ENCODE measurements around the gene TTLL9. TPM values are rescaled to one million over a fixed set of nuclear protein-coding genes. Genes with fewer than 3 reads are reported as not detected.

Gene TTLL9
- total RNA-seq, 1 experiment from 2014 or later = not detected

DNA sequence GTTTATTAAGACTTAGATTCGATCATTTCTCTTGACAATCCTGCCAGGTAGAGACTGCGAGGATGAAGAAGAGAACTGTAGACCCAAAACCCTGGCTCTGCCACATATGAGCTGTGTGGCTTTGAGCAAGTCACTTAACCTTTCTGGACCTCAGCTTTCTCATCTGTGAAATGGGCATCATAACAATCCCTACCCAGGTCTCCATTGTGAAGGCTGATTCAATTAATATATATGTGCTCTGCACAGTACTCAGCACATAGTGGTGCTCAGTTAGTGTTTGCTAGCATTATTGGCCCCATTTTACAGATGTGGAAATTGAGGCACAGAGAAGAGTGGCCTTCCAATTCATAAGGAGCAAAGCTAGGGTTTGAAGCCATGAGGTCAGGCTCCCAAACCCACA, 105.4 kb downstream of the TTLL9 start:
- no peak for DNase-seq (ENCODE audit: low read depth)

DNA sequence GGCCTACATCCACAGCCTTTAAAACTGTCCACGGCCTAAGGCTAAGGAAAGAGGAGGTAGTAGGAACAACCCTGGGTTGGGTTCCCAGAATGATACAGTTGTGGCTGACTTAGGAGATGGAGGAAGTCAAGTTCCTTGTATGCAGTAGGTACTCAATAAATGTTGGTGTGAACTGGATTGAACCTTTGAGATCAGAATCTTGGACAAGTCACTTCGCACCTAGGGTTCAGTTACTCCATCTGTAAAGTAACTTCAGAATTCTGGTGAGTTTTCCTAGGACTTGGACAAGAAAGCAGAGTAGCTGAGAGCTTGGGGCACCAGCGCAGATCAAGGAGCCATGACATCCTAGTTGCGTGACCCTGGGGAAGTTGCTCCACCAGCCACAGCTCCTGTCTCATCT, 106.6 kb downstream of the TTLL9 start:
- DNase-seq (ENCODE audit: low read depth) = no peak

DNA sequence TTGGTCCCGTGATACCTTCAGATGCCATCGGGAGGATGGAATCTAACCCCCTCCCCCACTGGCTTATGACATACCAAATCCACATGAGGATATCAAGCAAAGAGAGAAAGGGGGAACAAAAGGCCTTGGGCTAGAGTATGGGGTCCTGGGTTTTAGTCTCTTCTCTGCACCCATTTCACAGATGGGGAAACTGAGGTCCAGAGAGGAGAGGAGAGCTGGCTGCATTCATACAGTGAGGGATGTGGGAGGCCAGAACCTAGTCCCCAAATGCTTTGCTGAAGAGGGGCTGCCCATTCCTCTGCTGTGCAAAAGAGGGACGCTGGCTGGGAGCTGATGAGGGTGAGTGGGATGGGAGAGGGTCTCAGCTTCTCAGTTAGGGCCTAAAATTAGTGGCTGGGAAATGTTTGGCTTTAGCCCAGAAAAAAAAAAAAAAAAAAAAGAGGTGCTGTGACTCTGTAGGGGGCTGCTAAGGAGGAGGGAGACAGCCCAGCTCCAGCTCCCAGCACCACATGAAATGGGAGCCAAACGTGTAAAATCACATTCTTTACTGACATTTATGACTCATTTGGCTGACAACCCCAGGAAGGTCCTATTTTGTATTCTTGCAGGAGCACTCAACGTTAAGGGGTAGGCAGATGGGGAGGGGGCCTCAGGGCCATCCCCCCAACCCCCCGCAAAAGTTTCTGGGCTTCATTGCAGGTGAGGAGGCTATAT, 109.4 kb downstream of the TTLL9 start:
- DNase-seq (ENCODE audit: low read depth) = no peak

DNA sequence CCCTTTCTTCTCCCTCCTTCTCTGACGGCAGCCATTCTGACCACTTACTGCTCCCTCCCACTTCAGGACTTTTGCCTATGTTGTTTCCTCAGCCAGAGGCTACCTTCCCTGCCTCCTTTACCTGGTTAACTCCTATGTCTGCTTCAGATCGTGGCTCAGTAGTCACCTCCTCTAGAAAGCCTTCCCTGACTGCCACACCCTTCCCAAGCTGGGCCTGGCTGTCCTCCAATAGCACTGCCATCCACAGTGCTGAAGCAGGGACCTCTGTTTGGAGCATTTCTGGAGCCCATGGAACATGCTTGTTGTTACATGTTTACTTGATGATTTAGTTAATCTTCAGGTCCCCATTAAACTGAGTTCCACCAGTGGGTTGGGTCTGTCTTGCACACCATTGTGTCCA, 111.3 kb downstream of the TTLL9 start:
- no peak for DNase-seq (ENCODE audit: low read depth)

DNA sequence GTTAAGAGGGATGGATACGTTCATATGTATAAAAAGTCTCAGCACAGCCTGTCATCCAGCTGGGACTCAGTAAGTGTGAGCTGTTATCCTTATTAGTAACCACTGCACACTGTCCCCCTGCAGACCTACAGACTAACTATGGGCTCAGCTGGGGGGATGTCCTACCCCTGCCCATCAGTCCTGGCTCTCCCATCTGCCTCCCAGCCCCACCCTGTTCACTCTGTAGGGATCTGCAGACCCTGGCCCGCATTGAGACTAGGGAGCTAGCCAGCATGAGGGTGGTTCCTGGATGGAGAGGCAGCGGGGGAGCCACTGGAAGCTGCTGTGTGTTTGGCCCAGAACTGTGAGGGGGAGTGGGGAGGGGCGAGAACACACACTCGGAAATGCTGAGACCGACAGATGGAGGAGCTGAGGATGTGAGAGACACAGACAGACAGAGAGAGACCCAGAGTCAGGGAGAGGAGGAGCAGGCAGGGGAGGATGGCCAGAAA, 114.6 kb downstream of the TTLL9 start:
- no peak for DNase-seq (ENCODE audit: low read depth)

DNA sequence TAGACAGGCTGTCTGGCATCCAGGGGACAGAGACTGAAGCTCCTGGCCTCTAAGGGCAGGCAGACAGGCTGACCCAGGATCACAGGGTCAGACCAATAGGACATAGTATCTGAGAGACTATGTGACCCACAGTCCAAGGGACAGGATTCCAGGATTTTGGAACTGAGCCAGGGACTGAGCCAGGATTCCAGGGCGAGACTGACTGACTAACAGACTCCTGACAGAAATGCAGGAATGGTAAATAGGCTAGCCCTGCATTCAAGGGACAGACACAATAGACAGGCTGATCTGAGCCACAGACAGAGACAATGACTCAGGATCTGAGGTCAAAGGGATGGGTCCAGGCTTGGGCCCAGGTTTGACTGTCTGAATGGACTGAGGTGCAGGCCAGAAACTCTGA, 117.3 kb downstream of the TTLL9 start:
- peak; percentile 5 for DNase-seq (ENCODE audit: low read depth)

DNA sequence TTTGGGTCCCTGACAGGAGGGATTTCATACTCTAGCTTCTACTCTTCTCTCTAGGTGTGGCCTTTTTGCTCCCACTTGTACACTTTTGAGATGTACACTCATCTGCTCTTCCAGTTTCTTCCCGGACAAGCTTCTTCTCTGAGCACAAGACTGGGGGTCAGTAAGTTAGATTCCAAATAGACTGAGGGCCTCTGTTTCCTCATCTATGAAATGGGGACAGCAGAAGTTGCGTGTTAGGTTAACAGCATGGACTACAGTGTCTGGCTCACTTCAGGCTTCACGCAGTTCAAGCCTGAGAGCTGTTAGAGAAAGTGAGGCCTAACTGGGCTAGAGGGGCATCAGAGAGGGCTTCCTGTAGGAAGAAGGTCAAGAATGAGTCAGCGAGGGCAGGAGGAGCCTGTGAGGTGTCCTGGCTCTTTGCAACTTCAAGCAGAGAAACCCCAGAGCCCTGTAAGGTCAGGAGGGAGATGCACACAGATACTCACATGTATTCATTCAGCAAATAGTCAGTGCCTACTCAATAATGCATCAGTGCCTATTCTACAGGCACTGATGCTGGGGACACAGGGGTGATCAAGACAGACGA, 118.1 kb downstream of the TTLL9 start:
- no peak for DNase-seq (ENCODE audit: low read depth)

DNA sequence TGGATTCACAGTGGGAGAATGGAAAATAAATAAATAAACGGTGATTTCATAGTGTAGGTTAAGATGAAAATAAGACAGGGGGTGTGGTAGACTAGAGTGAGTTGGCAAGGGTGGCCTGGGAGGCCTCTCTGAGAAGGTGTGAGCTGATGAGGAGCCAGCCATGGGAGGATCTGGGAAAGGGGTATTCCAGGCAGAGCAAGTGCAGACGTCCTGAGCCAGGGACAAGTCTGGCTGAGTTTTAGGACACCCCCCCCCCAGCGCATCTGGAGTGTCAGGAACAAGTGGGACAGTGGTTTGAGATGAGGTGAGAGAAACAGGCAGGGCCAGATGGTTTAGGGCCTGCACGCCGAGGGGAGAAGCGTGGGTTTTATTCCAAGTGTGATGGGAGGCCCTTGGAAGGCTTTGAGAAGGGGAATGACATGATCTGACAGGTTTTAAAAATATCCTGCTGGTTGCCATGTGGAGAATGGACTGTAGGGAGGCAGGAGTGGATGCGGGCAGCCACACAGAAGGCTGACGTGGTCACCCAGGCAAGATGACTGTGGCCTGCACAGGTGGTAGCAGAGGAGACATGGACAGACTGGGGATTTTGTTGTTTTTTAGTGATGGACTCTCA, 118.7 kb downstream of the TTLL9 start:
- no peak for DNase-seq (ENCODE audit: low read depth)

DNA sequence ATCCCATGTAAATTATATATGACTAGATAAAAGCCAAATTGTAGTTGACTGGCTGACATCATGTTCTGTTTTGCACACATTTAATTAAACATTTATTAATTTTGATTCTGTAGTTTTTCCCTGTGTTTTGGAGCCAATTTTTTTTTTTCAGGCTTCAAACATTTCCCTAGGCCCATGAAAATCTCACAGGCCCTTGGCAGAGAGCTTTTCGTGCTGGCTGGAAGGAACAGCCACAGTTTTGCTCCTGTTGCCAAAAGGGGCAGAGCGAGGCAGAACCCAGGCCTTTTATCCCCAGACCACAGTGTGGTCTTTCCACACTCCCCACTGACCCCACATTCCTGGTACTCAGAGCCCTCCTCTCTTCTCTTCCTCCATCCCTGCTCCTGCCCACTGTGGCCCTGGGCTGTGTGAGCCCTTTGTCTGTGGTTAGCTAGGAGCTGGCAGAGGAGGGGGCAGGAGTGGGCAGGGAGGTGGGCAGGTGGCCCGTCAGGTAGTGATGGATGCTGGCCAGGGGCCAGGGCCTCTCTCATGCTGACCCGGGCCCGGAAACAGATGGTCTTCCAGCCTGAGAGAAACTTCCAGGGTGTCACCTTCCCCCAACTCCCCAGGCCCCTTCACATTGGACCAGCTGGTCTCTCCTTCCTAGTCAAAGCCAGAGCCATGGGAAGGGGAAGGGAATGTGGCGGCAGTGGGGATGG, 120.4 kb downstream of the TTLL9 start:
- DNase-seq (ENCODE audit: low read depth) = no peak

DNA sequence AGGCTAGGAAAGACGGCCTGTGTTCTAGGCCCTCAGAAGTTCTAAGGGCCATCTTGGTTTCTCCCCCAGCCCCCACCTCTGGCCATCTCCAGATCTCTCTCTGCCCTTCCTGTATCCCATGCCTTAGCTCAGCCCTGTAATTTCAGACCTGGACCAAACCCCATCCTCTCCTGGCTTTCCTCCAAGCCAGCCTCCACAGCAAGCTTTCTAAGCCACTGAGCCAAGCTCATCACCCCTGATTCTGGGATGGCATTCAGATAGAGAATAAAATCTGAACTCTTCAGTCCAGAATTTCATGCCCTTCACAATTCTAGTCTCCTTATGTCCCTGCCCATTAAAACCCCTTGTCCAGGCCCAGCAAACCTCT, 120.9 kb downstream of the TTLL9 start:
- DNase-seq (ENCODE audit: low read depth) = no peak

DNA sequence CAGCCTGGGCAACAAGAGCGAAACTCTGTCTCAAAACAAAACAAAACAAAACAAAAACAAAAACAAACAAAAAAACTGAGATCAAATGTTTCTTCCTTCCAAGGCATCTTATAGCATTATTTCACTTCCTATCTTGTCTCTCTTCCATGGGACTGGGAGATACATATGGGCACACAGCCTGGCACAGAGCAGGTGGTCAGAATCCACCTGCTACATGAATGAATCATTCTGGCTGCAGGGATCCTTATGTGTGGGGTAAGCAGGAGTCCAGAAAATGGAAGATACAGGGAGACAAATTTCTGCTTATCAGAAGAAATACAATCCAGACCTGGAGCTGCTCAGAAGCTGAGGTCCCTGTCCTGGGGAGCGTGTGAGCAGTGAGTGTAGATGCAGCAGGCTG, 121.7 kb downstream of the TTLL9 start:
- DNase-seq (ENCODE audit: low read depth) = no peak

Other genes with a start within 250 kb of the TTLL9 start
- gene COX4I2, start 232.7 kb upstream of the TTLL9 start, total RNA-seq (2014; rRNA removed) = not detected in 2 replicates
- gene BCL2L1, start 147.8 kb upstream of the TTLL9 start, total RNA-seq (2014; rRNA removed) = 328 and 368 TPM in 2 replicates
- gene TPX2, start 131.3 kb upstream of the TTLL9 start, total RNA-seq (2014; rRNA removed) = 188 and 191 TPM in 2 replicates
- 0.29 and 0.71 TPM in 2 replicates for gene MYLK2, start 51.3 kb upstream of the TTLL9 start, total RNA-seq (2014; rRNA removed)
- gene FOXS1, start 25.0 kb upstream of the TTLL9 start, total RNA-seq (2014; rRNA removed) = not detected in 2 replicates
- 0.11 TPM in 1 of 2 replicates, not detected in the other for gene DUSP15, start 107 bp upstream of the TTLL9 start, total RNA-seq (2014; rRNA removed)
- gene PDRG1, start 81.4 kb downstream of the TTLL9 start, total RNA-seq (2014; rRNA removed) = 8.0 TPM in 2 replicates
- under 0.01 TPM in 1 of 2 replicates, not detected in the other for gene XKR7, start 97.5 kb downstream of the TTLL9 start, total RNA-seq (2014; rRNA removed)
- gene CCM2L, start 139.8 kb downstream of the TTLL9 start, total RNA-seq (2014; rRNA removed) = not detected in 2 replicates
- not detected in 2 replicates for gene HCK, start 181.6 kb downstream of the TTLL9 start, total RNA-seq (2014; rRNA removed)
- gene TM9SF4, start 239.1 kb downstream of the TTLL9 start, total RNA-seq (2014; rRNA removed) = 32.6 and 36.8 TPM in 2 replicates

Measured in LHCN-M2 (cell line).